T follicular helper cell (primary cell): ENCODE measurements around the gene EN2.

ENCODE experiments used
- DNase-seq: peaks from one replicate; pipeline ENCODE4 v3.0.0-alpha.2; 2020; ENCODE audit warnings: low read depth

Gene EN2

DNA sequence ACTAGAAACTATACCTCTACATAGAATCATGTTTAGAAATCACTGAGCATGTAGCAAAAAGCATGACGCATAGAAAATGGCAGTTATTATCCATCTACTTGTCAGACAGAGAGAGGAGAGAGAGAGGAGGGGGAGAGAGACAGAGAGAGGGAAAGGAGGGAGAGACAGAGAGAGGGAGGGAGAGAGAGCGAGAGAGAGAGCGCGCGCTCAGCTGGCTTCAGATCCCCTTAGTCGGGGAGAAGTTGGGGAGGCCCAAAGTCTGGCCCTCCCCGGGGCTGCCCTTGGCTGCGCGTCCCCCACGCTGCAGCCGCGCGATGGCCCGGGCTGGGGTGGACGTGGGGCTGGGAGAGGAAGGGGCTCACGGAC is 51.4 kb downstream of the EN2 start:
- DNase-seq: no peak

DNA sequence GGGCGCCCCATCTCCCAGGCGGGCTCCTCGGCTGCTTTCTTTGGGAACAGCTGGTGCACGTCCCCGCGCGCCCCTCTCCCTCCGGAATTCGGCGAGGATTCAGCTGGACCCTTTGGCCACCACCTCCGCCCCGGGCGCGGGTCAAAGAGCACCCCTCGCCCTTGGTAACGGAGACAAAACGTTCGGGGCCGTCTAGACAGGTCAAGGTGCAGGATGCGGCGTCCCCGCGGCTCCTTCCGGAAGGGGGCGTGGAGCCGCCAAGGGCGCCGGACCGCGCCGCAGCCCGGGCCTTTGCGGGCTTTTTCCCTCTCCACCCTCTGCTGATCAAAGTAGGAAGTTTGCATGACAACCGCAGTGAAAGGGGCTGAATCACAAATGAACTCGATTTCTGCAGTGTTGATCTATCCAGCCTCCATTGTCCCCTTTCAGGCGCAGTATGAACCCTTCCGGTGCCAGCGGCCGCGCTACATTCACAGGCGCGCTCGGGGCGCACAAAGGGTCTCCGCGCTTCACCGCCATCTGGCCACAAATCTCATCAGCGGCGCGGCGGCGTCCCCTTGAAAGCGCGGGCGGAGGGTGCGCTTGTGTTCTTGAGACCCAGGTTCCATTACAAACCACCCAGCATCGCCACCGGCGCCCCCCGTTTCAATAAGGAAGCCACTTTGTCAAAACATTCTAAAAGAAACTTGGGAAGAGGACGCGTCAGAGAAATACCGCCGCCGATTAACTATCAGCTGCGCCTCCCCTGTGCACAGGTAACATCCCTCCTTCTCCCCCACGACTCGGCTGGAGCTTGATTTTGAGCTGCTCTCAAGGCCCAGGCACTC is 52.0 kb downstream of the EN2 start:
- DNase-seq: no peak

DNA sequence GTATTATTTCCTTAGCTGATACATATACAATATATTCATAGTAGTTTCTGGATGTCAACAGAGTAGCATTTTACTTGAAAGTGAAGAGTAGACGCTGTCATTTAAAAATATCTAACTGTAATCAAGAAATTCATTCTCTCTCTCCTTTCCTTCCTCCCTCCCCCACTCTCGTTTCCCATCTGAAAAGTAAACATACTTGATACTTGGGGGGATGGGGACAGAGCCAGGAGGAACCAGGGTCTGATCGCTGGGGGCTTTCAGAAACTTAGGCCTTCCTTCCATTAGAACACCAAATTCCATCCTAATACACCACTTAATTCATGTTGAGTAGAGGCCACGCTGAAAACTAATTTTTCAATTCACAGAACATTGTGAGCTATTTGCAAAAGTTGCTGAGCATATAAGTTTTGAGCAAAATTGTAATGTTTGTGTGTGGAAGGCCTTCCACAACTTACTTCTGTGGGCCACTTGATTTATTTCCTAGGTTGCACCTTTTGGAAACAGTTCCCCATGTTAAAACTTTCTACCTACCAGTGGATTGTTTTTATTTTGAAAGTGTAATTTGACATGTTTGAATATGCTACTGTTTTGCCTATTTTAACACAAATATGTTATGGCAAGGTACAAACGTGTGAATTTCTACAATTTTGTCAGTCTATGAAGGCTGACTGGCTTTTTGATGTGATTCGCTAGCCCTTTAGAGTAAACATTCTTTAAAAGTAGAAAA is 53.2 kb downstream of the EN2 start:
- no peak for DNase-seq

DNA sequence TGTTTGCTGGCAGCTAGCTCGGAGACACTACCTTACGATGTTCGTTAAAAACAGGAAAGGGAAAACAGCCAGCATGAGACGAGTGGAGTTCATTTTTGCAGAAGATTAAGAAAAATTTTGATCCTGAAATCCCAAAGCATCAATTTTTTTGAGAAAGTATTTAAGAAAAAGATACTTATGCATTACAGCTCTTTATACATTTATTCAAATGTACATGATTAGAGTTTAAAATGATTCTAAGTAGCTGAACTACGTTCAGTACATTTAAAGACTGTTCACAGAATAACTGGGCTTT is 53.7 kb downstream of the EN2 start:
- no peak for DNase-seq

DNA sequence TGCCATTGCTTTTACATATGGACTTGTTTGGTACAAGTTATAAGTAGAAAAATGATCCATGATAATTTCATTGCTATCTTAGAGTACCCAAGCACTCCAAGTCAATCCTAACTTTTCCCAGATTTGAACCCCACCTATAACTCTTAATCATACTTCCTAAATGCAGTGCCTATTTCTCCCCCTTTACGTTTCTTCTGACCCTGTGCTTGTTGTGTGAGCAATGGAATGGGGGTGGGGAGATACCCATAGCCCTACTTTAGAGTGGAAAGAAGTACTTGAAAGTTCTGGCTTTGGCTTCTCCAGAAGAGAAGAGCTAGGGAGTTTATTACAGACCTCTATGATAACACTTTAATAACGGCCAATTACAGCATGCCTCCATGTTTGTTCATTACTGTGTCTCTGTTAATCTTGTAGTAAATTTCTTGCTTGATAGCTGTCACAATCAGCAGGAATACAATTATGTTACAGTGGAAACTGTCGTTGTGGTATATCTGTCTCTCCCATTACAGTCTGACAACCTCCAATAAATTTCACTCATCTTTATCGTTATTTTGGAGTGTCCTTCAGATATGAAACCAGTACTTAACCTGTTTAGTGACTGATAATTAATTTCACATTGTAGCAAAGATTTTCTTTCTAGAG is 54.4 kb downstream of the EN2 start:
- DNase-seq: no peak

DNA sequence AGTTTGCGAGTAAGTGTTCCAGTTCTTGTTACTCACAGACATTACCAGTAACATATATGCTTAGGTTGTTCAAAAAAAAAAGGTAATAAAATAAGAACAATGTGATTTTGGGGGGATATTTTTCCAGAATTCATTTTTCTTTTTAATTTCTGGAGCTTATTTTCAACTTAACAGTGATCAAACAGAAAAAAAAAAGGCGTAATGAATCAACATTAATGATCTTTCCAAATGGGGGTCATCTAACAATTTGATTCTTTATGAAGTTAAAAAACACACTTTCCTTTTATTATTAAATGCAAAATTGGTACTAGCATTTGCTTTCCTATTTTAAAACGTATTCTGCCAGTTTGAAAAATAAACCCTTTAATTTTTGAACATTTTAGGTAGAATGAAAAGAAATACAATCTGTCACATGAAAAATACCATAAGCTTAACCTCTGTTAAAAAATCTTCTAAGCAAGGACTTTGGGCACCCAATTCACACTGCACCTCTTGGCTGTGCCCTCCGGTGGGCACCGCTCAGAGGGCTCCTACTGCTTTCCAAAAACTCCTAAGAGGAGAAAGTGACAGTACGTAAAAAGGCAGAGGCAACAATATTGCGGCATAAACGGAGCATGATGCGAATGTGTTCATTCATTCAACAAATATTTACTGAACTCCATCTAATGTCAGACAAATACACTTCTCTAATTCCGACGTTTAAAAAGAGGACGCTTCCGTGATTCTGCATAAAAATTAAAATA is 55.8 kb downstream of the EN2 start:
- DNase-seq: no peak

DNA sequence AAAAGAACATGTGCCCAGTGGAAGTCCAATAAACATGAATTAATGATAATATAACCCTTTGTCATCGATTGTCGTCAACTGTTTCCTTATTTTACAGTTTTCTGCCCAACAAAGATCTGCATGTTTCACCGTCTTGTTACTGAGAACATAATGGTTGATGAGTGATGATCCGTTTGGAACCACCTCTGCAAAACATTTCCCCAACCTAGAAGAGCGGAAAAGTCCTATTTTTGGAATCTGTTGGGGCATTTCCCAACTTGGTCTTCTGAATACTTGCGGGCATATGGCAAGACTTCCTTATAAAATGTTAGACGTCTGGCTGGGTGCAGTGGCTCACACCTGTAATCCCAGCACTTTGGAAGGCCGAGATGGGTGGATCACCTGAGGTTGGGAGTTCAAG is 56.4 kb downstream of the EN2 start:
- no peak for DNase-seq
